GM23248 (cell line): ENCODE data around the gene OR5A1. TPM values are rescaled to one million over a fixed set of nuclear protein-coding genes. Genes with fewer than 3 reads are reported as not detected.
"Not testable (repeated sequence)": the region's sequence is repeated elsewhere in the genome, so short reads cannot be mapped to it uniquely, and the experiment has no call there.

Source experiments
- DNase-seq: peaks from one replicate; pipeline ENCODE4 v3.0.0-alpha.2; 2015
- H2AFZ ChIP-seq: fragments of 200-600 bp; sonication (generic); 2 replicates; pipeline ENCODE4 v1.6.1; 2016; ENCODE audit warnings: antibody characterized with exemption
- H3F3A ChIP-seq: fragments of 200-600 bp; sonication (generic); 2 replicates; pipeline ENCODE4 v1.6.1; 2016; ENCODE audit warnings: mild to moderate bottlenecking, antibody characterized with exemption, mixed run types; ENCODE audit not compliant: insufficient read depth
- H3K27ac ChIP-seq: fragments of 200-600 bp; sonication (generic); 2 replicates; pipeline ENCODE4 v1.5.1; 2016; ENCODE audit warnings: mild to moderate bottlenecking
- H3K27me3 ChIP-seq: fragments of 200-600 bp; sonication (generic); replicated peaks from 2 replicates; pipeline ENCODE4 v1.6.1; 2016; ENCODE audit warnings: mild to moderate bottlenecking; ENCODE audit not compliant: insufficient read depth
- H3K36me3 ChIP-seq: fragments of 200-600 bp; sonication (generic); 2 replicates; pipeline ENCODE4 v1.6.1; 2016; ENCODE audit warnings: low read depth, mild to moderate bottlenecking
- H3K4me1 ChIP-seq: fragments of 200-600 bp; sonication (generic); 2 replicates; pipeline ENCODE4 v1.6.1; 2016; ENCODE audit warnings: mild to moderate bottlenecking; ENCODE audit not compliant: insufficient read depth
- H3K4me2 ChIP-seq: fragments of 200-600 bp; sonication (generic); one replicate; pipeline ENCODE4 v1.6.1; 2016; ENCODE audit warnings: mild to moderate bottlenecking; ENCODE audit not compliant: unreplicated experiment
- H3K4me3 ChIP-seq: fragments of 200-600 bp; sonication (generic); 2 replicates; pipeline ENCODE4 v1.5.1; 2016; ENCODE audit warnings: mild to moderate bottlenecking
- H3K79me2 ChIP-seq: fragments of 200-600 bp; sonication (generic); 2 replicates; pipeline ENCODE4 v1.6.1; 2016; ENCODE audit warnings: mild to moderate bottlenecking; ENCODE audit not compliant: insufficient read depth
- H3K9ac ChIP-seq: fragments of 200-600 bp; sonication (generic); 2 replicates; pipeline ENCODE4 v1.6.1; 2016; ENCODE audit warnings: mild to moderate bottlenecking
- H3K9me2 ChIP-seq: fragments of 200-600 bp; sonication (generic); 2 replicates; pipeline ENCODE4 v1.6.1; 2016; ENCODE audit warnings: mixed run types, mild to moderate bottlenecking, moderate library complexity; ENCODE audit not compliant: insufficient read depth
- H3K9me3 ChIP-seq: fragments of 200-600 bp; sonication (generic); one replicate; pipeline ENCODE4 v1.6.1; 2017; ENCODE audit warnings: low read depth
- H4K20me1 ChIP-seq: fragments of 200-600 bp; sonication (generic); 2 replicates; pipeline ENCODE4 v1.6.0; 2016; ENCODE audit not compliant: insufficient read depth
- EZH2 ChIP-seq: fragments of 200-600 bp; sonication (generic); IDR thresholded peaks from 2 replicates; pipeline ENCODE4 v1.6.1; 2018; ENCODE audit warnings: antibody characterized with exemption, mild to moderate bottlenecking; ENCODE audit not compliant: insufficient read depth, poor library complexity, severe bottlenecking
- EZH2phosphoT487 ChIP-seq: fragments of 200-600 bp; sonication (generic); IDR thresholded peaks from 2 replicates; pipeline ENCODE4 v1.6.1; 2018; ENCODE audit warnings: antibody characterized with exemption, moderate library complexity, mild to moderate bottlenecking, low read depth; ENCODE audit not compliant: insufficient read depth
- WGBS, 2 experiments: methylation state at CpG; one replicate each; pipeline ENCODE4 v1.1.6; 2015 to 2017; ENCODE audit warnings: low lambda C conversion rate in 2 of 2, low coverage in 1 of 2; ENCODE audit errors: missing lambda C conversion rate in 2 of 2; 5-methylcytosine and 5-hydroxymethylcytosine counted together
- in situ Hi-C: fragments of 300-500 bp; cut with MboI; formaldehyde crosslinking; loops from 2 replicates; pipeline ENCODE4 v1.15.0; 2020
- polyA plus RNA-seq: library from polyadenylated mRNA; unstranded; fragments of >200 nt; fragmentation: Nextera tagmentation; extraction: Ambion mirVana; gene quantifications from 2 replicates; pipeline ENCODE4 v1.2.1, GENCODE V29; 2016
- total RNA-seq: library from RNA; depleted of rRNA; stranded (reverse); fragments of >200 nt; shearing (Covaris generic); gene quantifications from 2 replicates; pipeline ENCODE4 v1.2.3, GENCODE V29; 2014

OR5A1 gene
- total and polyA plus RNA-seq, 2 experiments from 2014 or later = not detected

DNA sequence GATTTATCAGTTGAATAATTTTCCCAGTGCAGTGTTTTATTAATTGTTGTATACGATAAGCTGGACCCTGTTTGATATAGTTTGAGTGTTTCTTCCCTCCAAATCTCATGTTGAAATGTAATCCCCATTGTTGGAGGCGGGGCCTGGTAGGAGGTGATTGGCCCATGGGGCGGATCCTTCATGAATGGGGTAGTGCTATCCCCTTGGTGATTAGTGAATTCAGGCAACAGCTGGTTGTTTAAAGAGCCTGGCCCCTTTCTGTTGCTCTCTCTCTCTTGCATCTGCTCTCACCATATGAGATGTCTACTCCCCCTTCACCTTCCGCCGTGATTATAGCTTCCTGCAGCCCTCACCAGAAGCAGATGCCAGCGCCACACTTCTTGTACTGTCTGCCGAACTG is 1.5 kb downstream of the OR5A1 start:
- 49 to 50% methylated on average over 7 of the region's 7 CpGs for WGBS, 2 experiments
- in situ Hi-C loops = no loop called here
- H3K27me3 ChIP-seq = 0 out of 2 replicates have a peak, but pooled peaks cover 14% of the 10 kb centered on the region
- H3K9me2 ChIP-seq = no peaks in the 10 kb centered on the region
- no peaks in the 10 kb centered on the region for H3K79me2 ChIP-seq
- H3K27ac ChIP-seq = no peak overlapping the region
- DNase-seq = no peak
- H3K4me2 ChIP-seq = no peak overlapping the region
- no peaks in the 10 kb centered on the region for H3K4me1 ChIP-seq
- H3K4me3 ChIP-seq = no peak overlapping the region
- no peak for TF ChIP-seq EZH2
- TF ChIP-seq EZH2phosphoT487 = no peak
- H3F3A ChIP-seq = no peaks in the 10 kb centered on the region
- H4K20me1 ChIP-seq = no peaks in the 10 kb centered on the region
- no peak overlapping the region for H3K9ac ChIP-seq
- no peaks in the 10 kb centered on the region for H3K36me3 ChIP-seq
- no peak overlapping the region for H2AFZ ChIP-seq
- H3K9me3 ChIP-seq = no peaks in the 10 kb centered on the region

DNA sequence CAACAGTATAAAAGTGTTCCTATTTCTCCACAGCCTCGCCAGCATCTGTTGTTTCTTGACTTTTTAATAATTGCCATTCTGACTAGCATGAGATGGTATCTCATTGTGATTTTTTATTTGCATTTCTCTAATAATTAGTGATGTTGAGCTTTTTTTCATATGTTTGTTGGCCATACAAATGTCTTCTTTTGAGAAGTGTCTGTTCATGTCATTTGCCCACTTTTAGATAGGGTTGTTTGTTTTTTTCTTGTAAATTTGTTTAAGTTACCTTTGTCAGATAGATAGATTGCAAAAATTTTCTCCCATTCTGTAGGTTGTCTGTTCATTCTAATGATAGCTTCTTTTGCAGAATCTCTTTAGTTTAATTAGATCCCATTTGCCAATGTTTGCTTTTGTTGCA is 9.4 kb downstream of the OR5A1 start:
- H2AFZ ChIP-seq, DNase-seq, H3K9ac ChIP-seq, H3K36me3 ChIP-seq, H3K79me2 ChIP-seq, H3K4me3 ChIP-seq, H3F3A ChIP-seq, H3K9me2 ChIP-seq, H3K9me3 ChIP-seq, in situ Hi-C loops, H3K27ac ChIP-seq, H3K4me2 ChIP-seq, H4K20me1 ChIP-seq, H3K4me1 ChIP-seq, H3K27me3 ChIP-seq: not testable (repeated sequence)
- WGBS, 2 experiments = 6% methylated on average over 1 of the region's 1 CpG

DNA sequence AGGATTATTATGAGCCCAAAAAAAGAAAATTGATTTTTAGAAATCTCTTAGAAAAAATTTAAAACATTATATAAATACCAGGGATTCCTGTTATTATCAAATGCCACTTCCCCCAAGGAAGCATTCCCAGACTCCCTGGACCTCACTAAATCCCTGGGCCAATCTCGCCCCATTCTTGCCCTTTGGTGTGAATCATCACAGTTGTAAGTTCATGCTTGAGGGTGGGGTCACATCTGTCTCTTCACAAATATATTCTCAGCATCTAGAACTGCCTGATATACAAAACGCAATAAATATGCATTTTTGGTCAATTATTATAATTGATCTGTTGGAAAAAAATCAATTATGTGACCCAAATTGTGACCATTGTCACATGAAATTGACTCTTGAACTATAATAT is 12.2 kb downstream of the OR5A1 start:
- 12 to 15% methylated on average over 2 of the region's 2 CpGs for WGBS, 2 experiments
- H3K27ac ChIP-seq = no peak overlapping the region
- no peak overlapping the region for H3K4me3 ChIP-seq
- in situ Hi-C loops = no loop called here
- H3F3A ChIP-seq = no peaks in the 10 kb centered on the region
- no peaks in the 10 kb centered on the region for H3K9me3 ChIP-seq
- H3K4me1 ChIP-seq = no peaks in the 10 kb centered on the region
- no peak overlapping the region for H2AFZ ChIP-seq
- H3K4me2 ChIP-seq = no peak overlapping the region
- H4K20me1 ChIP-seq = no peaks in the 10 kb centered on the region
- H3K9me2 ChIP-seq = no peaks in the 10 kb centered on the region
- no peak overlapping the region for H3K9ac ChIP-seq
- TF ChIP-seq EZH2 (no peak), EZH2phosphoT487 (no peak)
- H3K79me2 ChIP-seq = no peaks in the 10 kb centered on the region
- no peaks in the 10 kb centered on the region; the same call in 1 of the 2 replicates for H3K27me3 ChIP-seq
- DNase-seq = no peak
- no peaks in the 10 kb centered on the region for H3K36me3 ChIP-seq

DNA sequence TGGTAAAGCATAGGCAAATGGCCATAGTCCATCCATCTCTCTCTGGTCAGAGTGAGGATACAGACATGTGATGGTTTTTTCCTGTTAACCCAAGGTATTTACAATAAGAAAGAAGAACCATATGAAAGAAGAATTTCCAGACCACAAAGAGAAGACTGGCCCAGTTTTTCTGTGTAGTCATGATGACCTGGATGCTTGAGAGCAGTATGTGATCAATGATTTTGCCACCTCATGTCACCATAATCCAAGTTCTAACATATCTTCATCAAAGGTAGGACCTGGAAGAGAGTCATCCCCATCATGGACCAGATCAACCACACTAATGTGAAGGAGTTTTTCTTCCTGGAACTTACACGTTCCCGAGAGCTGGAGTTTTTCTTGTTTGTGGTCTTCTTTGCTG is 20.4 kb downstream of the OR5A1 start, which contains the start of gene OR4D6:
TSS of gene OR4D6 (plus strand) at position 301 of the 400 bp plus-strand sequence. CDS start at position 301, 0 bp downstream.
- no peaks in the 10 kb centered on the region for H3F3A ChIP-seq
- no peak within 1 kb of the TSS for H3K27ac ChIP-seq
- no peaks in the 10 kb centered on the region for H3K79me2 ChIP-seq
- WGBS, 2 experiments = 3 to 8% methylated on average over 2 of the region's 2 CpGs
- no peaks in the 10 kb centered on the region for H3K36me3 ChIP-seq
- no peaks in the 10 kb centered on the region for H4K20me1 ChIP-seq
- H3K4me3 ChIP-seq = no peak within 1 kb of the TSS
- no peak for TF ChIP-seq EZH2phosphoT487
- no peak for TF ChIP-seq EZH2
- DNase-seq = no peak
- H3K9ac ChIP-seq = no peak within 1 kb of the TSS
- no peaks in the 10 kb centered on the region for H3K9me3 ChIP-seq
- no peak within 1 kb of the TSS for H3K4me2 ChIP-seq
- no peak within 1 kb of the TSS for H2AFZ ChIP-seq
- no peaks in the 10 kb centered on the region for H3K4me1 ChIP-seq
- no peaks in the 10 kb centered on the region for H3K9me2 ChIP-seq
- H3K27me3 ChIP-seq = no peaks in the 10 kb centered on the region; the same call in 1 of the 2 replicates
- in situ Hi-C loops = no loop called here

DNA sequence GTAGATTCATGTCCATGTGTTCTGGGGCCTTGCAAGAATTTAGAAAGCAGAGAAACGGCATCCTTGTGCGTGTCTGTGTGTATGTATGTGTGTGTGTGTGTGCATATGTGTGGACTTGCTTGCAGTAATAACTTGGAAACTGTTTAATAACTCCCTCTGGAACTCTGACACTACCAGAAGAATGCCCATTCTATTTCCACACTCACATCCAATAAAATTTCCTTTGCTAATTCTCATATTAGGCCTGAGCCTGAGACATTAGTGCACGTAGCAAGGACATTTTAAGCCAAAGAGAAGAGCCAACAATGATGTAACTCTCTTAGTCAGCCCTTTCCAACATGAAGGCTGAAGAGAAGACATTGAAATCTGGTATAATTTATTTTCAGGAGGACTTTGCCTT is 23.6 kb downstream of the OR5A1 start:
- H4K20me1 ChIP-seq = no peaks in the 10 kb centered on the region
- no peak overlapping the region for H2AFZ ChIP-seq
- H3K4me2 ChIP-seq = no peak overlapping the region
- WGBS, 2 experiments = 18 to 20% methylated on average over 3 of the region's 3 CpGs
- H3K4me1 ChIP-seq = peaks cover 11% of the 10 kb centered on the region; the same call in 1 of the 2 replicates
- H3K9ac ChIP-seq = no peak overlapping the region
- in situ Hi-C loops = no loop called here
- no peak overlapping the region for H3K27ac ChIP-seq
- no peaks in the 10 kb centered on the region for H3K9me2 ChIP-seq
- H3K36me3 ChIP-seq = no peaks in the 10 kb centered on the region
- TF ChIP-seq EZH2 (no peak), EZH2phosphoT487 (no peak)
- H3K9me3 ChIP-seq = no peaks in the 10 kb centered on the region
- H3K4me3 ChIP-seq = no peak overlapping the region
- no peaks in the 10 kb centered on the region for H3K79me2 ChIP-seq
- H3F3A ChIP-seq = 0 out of 2 replicates have a peak, but pooled peaks cover 10% of the 10 kb centered on the region
- DNase-seq = no peak
- no peaks in the 10 kb centered on the region for H3K27me3 ChIP-seq
